ENCODE data around the gene B4GALT2. TPM values are rescaled to one million over a fixed set of nuclear protein-coding genes. Genes with fewer than 3 reads are reported as not detected.

B4GALT2 gene
- total RNA-seq, 4 donors from 2014 or later: 45.3 to 94.5 (median 77.5) TPM

DNA sequence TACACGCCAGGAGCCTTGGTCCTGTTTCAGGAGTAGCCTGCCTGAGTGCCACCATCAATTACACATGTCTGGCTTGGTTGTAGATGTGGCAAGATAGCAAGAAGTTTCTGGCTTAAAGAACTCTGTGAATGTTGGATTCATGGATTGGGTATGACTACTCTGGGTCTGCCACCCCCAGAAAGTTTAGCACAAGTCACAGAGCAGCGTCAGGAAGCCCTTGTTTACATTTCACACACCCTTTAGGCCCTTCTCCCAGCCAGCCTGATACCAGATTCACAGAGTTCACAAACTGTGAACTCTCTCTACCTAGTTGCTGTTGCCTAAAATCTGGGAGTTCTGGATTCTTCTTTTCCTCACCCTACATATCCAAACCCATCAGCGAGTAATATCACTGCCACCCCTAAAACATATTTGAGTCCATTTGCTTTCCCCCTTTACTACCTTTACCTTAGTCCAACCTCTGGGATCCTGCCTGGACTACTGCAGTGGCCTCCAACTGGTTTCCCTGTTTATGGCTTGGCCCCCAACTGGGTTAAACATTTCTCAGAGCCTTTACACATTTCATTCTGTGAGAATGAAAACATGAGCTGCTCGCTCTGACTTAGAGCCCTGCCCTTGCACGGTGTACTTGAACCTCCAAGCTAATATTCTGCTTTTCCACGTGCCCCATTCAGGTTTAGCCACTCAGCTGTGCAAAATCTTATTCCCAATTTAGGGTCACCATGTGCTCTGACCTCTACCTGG, 8.3 kb downstream of the B4GALT2 start:
- intact Hi-C loops (cut with DNase I): no loop called here
- 75% methylated on average over 6 of the region's 6 CpGs for WGBS
- DNase-seq (ENCODE audit: extremely low spot score): no peak

DNA sequence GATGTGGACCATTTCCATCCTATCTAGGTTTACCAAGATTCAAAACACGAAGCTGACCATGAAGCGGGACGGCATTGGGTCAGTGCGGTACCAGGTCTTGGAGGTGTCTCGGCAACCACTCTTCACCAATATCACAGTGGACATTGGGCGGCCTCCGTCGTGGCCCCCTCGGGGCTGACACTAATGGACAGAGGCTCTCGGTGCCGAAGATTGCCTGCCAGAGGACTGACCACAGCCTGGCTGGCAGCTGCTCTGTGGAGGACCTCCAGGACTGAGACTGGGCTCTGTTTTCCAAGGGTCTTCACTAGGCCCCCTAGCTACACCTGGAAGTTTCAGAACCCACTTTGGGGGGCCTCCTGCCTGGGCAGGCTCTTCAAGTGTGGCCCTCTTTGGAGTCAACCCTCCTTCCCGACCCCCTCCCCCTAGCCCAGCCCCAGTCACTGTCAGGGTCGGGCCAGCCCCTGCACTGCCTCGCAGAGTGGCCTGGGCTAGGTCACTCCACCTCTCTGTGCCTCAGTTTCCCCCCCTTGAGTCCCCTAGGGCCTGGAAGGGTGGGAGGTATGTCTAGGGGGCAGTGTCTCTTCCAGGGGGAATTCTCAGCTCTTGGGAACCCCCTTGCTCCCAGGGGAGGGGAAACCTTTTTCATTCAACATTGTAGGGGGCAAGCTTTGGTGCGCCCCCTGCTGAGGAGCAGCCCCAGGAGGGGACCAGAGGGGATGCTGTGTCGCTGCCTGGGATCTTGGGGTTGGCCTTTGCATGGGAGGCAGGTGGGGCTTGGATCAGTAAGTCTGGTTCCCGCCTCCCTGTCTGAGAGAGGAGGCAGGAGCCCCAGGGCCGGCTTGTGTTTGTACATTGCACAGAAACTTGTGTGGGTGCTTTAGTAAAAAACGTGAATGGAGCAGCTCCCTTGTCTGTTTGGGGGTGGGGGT, 11.5 kb downstream of the B4GALT2 start:
- DNase-seq (ENCODE audit: extremely low spot score): no peak
- WGBS: 67% methylated on average over 12 of the region's 19 CpGs
- peak overlapping the region; percentile 57 to 90 (median 64) for H3K4me3 ChIP-seq
- H3K9me3 ChIP-seq: no peaks in the 10 kb centered on the region
- H3K27me3 ChIP-seq: no peaks in the 10 kb centered on the region
- peak overlapping the region; percentile 75 to 84 (median 80) for H3K27ac ChIP-seq (replicated peaks in 1 of 4)
- intact Hi-C loops (cut with DNase I): loop anchor here (5.0 kb wide), 1 partner anchor 42 kb away; the partner anchor contains the start of gene SLC6A9
- peaks cover 16 to 22% (median 19%) of the 10 kb centered on the region in 4 donors for H3K4me1 ChIP-seq
- peaks cover 0 to 12% (median 5%) of the 10 kb centered on the region in 4 donors for H3K36me3 ChIP-seq
- no peak for TF ChIP-seq EP300 (IDR thresholded peaks at IDR 0.05)
- no peak for TF ChIP-seq POLR2A (IDR thresholded peaks at IDR 0.05; ENCODE audit: low read depth)
- TF ChIP-seq CTCF (IDR thresholded peaks at IDR 0.05): no peak
- no peak for TF ChIP-seq POLR2AphosphoS5 (IDR thresholded peaks at IDR 0.05)

More for the DNA sequence above, 8.3 kb downstream of the B4GALT2 start:
- Histone ChIP-seq H3K9me3 (no peaks in the 10 kb centered on the region), H3K4me3 (no peak overlapping the region), H3K27me3 (no peaks in the 10 kb centered on the region), H3K27ac (replicated peaks in 1 of 4) (no peak overlapping the region), H3K4me1 (peaks cover 16 to 19% (median 18%) of the 10 kb centered on the region in 4 donors), H3K36me3 (peaks cover 0 to 27% (median 19%) of the 10 kb centered on the region in 4 donors)
- TF ChIP-seq CTCF (IDR thresholded peaks at IDR 0.05): no peak
- no peak for TF ChIP-seq POLR2AphosphoS5 (IDR thresholded peaks at IDR 0.05)
- TF ChIP-seq EP300 (IDR thresholded peaks at IDR 0.05): no peak
- TF ChIP-seq POLR2A (IDR thresholded peaks at IDR 0.05; ENCODE audit: low read depth): no peak

DNA sequence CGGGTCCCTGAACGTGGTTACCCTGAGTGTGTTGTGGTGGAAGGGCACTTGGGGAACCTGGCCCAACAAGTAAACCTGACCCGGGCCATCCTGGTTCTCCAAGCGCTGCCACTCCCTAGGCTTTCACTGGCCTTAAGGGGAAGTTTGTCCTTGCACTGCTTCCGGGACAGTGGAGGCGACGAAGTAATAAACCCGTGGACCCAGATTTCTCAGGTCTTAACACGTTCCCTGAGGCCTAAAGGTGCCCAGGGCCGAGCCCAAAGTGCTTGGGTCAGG, 12.1 kb downstream of the B4GALT2 start:
- no peaks in the 10 kb centered on the region for H3K27me3 ChIP-seq
- H3K36me3 ChIP-seq: peaks cover 0 to 6% (median 2%) of the 10 kb centered on the region in 4 donors
- WGBS: 0% methylated on average over 4 of the region's 10 CpGs
- H3K4me1 ChIP-seq: peaks cover 16 to 22% (median 20%) of the 10 kb centered on the region in 4 donors
- peak overlapping the region; percentile 57 to 90 (median 64) for H3K4me3 ChIP-seq
- H3K9me3 ChIP-seq: no peaks in the 10 kb centered on the region
- no peak for DNase-seq (ENCODE audit: extremely low spot score)
- TF ChIP-seq POLR2A (IDR thresholded peaks at IDR 0.05; ENCODE audit: low read depth) (no peak), POLR2AphosphoS5 (IDR thresholded peaks at IDR 0.05) (no peak), CTCF (IDR thresholded peaks at IDR 0.05) (no peak), EP300 (IDR thresholded peaks at IDR 0.05) (no peak)
- H3K27ac ChIP-seq (replicated peaks in 1 of 4): peak overlapping the region; percentile 75 to 84 (median 80)
- intact Hi-C loops (cut with DNase I): loop anchor here (5.0 kb wide), 1 partner anchor 41 kb away; the partner anchor contains the start of gene SLC6A9

- peak within 1 kb of the TSS; percentile 75 to 84 (median 80) for H3K27ac ChIP-seq (replicated peaks in 1 of 4)
- peak; percentile 58 to 72 for TF ChIP-seq POLR2AphosphoS5 (IDR thresholded peaks at IDR 0.05)
- TF ChIP-seq EP300 (IDR thresholded peaks at IDR 0.05): no peak
- no peak for TF ChIP-seq POLR2A (IDR thresholded peaks at IDR 0.05; ENCODE audit: low read depth)
- no peaks in the 10 kb centered on the region for H3K9me3 ChIP-seq
- intact Hi-C loops (cut with DNase I): loop anchor here (5.0 kb wide), 1 partner anchor 41 kb away; the partner anchor contains the start of gene SLC6A9
- peak within 1 kb of the TSS; percentile 57 to 90 (median 64) for H3K4me3 ChIP-seq
- peaks cover 0 to 2% (median 0%) of the 10 kb centered on the region in 4 donors for H3K36me3 ChIP-seq
- peaks cover 16 to 25% (median 24%) of the 10 kb centered on the region in 4 donors for H3K4me1 ChIP-seq
- DNase-seq (ENCODE audit: extremely low spot score): peak; percentile 97
- H3K27me3 ChIP-seq: no peaks in the 10 kb centered on the region
- WGBS: under 1% methylated on average over 11 of the region's 66 CpGs
These were observed 12.6 kb downstream of the B4GALT2 start, which contains the start of gene CCDC24 for GRCh38 chr1:43991476-43992231. Gene CCDC24, plus strand, starts transcription at chr1:43991599. Its CDS starts 280 bp downstream, at chr1:43991879.
